NCI-H1417 treated with DMSO at 0.1 percent for 48 hours (cell line): Measurements from ENCODE around the gene SHROOM2.
"Not testable (repeated sequence)": the region's sequence is repeated elsewhere in the genome, so short reads cannot be mapped to it uniquely, and the experiment has no call there.

Source experiments
- DNase-seq: peaks from one replicate; lab custom pipeline; 2025; lab: John Stamatoyannopoulos, UW

The SHROOM2 gene

GRCh38 chrX:9829308-9830267 lies 43.4 kb downstream of the SHROOM2 start:
- DNase-seq, result no peak

- no peak for DNase-seq
Measured at GRCh38 chrX:9832811-9833210, 46.6 kb downstream of the SHROOM2 start.

- DNase-seq, result no peak
Measured at GRCh38 chrX:9835585-9836210, 49.5 kb downstream of the SHROOM2 start.

GRCh38 chrX:9842541-9842940 lies 56.3 kb downstream of the SHROOM2 start:
- no peak for DNase-seq

GRCh38 chrX:9844936-9845577 lies 58.8 kb downstream of the SHROOM2 start:
- DNase-seq, result no peak

- DNase-seq, result no peak
Measured at GRCh38 chrX:9845578-9845952, 59.3 kb downstream of the SHROOM2 start.

GRCh38 chrX:9846631-9847030 lies 60.4 kb downstream of the SHROOM2 start:
- no peak for DNase-seq

GRCh38 chrX:9847071-9847470 lies 60.8 kb downstream of the SHROOM2 start:
- DNase-seq, result no peak

- DNase-seq, result no peak
Measured at GRCh38 chrX:9848718-9849479, 62.7 kb downstream of the SHROOM2 start.

GRCh38 chrX:9851890-9852289 lies 65.7 kb downstream of the SHROOM2 start:
- DNase-seq, result no peak

- DNase-seq, result no peak
Measured at GRCh38 chrX:9853307-9853706, 67.1 kb downstream of the SHROOM2 start.

GRCh38 chrX:9855561-9856283 lies 69.5 kb downstream of the SHROOM2 start:
- DNase-seq, result no peak

- DNase-seq, result no peak
Measured at GRCh38 chrX:9856588-9856987, 70.4 kb downstream of the SHROOM2 start.

GRCh38 chrX:9857575-9858474 lies 71.6 kb downstream of the SHROOM2 start:
- DNase-seq, result no peak

GRCh38 chrX:9858684-9859083 lies 72.5 kb downstream of the SHROOM2 start:
- DNase-seq, result not testable (repeated sequence)

GRCh38 chrX:9859711-9860555 lies 73.7 kb downstream of the SHROOM2 start:
- no peak for DNase-seq

GRCh38 chrX:9860826-9861225 lies 74.6 kb downstream of the SHROOM2 start:
- no peak for DNase-seq

GRCh38 chrX:9861711-9862110 lies 75.5 kb downstream of the SHROOM2 start:
- no peak for DNase-seq

- no peak for DNase-seq
Measured at GRCh38 chrX:9862525-9862924, 76.3 kb downstream of the SHROOM2 start.
